BLaER1 (cell line): ENCODE measurements around the gene SPRY4.
"Not testable (repeated sequence)": the region's sequence is repeated elsewhere in the genome, so short reads cannot be mapped to it uniquely, and the experiment has no call there.

ENCODE experiments used
- H3K27ac ChIP-seq: shearing (Covaris generic); formaldehyde crosslinking; 2 replicates; pipeline ENCODE4 v1.8.1; 2022
- H3K27me3 ChIP-seq: shearing (Covaris generic); formaldehyde crosslinking; 2 replicates; pipeline ENCODE4 v1.8.1; 2022
- H3K36me3 ChIP-seq: shearing (Covaris generic); formaldehyde crosslinking; 2 replicates; pipeline ENCODE4 v1.8.1; 2022
- H3K4me1 ChIP-seq: shearing (Covaris generic); formaldehyde crosslinking; 2 replicates; pipeline ENCODE4 v1.8.1; 2022
- H3K4me2 ChIP-seq: shearing (Covaris generic); formaldehyde crosslinking; 2 replicates; pipeline ENCODE4 v1.8.1; 2022
- H3K4me3 ChIP-seq: shearing (Covaris generic); formaldehyde crosslinking; 2 replicates; pipeline ENCODE4 v1.8.1; 2022
- H3K9ac ChIP-seq: shearing (Covaris generic); formaldehyde crosslinking; 2 replicates; pipeline ENCODE4 v1.8.1; 2022
- H3K9me3 ChIP-seq: shearing (Covaris generic); formaldehyde crosslinking; 2 replicates; pipeline ENCODE4 v1.8.1; 2022
- H4K20me1 ChIP-seq: shearing (Covaris generic); formaldehyde crosslinking; 2 replicates; pipeline ENCODE4 v1.8.1; 2022
- Cebpa-rat ChIP-seq: shearing (Covaris generic); IDR thresholded peaks from 2 replicates; pipeline ENCODE4 v1.8.1; 2022

Gene SPRY4

DNA sequence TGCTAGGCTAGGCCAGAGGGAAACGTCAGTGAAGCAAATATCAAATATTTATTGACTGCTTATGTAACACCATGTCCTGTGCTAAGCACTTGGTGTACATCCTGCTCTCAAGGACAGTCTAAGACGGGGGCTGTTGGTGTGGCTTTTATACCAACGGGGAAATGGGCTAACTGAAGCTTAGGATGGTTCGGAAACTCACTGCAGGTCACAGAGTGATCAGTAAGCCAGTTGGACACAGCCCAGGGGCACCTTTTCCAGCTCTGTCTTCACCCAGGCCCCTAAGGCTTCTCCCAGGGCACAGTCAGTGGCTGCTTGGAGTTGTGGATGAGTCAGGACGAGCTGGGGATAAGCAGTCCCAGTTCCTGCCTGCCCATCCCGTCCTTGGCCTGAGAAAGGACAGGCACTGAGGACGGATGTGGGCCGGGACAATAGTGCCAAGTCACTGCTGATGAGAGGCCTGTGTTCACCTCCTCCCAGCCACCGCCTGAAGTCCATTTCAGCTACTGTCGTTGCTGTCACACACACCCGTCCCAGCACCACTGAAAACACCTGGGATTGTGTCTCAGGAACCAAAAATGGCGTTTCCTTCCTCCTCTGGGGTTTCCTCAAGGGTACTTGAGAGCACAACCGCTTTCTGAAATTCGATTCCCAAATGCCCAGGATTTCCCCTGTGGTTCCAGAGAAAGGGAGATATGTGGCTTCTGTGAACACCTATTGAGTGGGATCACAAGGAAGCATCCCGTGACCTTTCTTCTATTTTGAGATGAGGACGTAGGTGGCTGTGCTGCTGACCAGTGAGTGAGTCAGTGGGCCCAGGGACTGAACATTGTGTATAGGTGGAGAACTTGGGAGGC lies 17.5 kb upstream of the SPRY4 start:
- peak overlapping the region; percentile 39 for H3K4me2 ChIP-seq
- H3K4me1 ChIP-seq: peaks cover 8% of the 10 kb centered on the region
- no peak for TF ChIP-seq Cebpa-rat
- H4K20me1 ChIP-seq: no peaks in the 10 kb centered on the region
- H3K4me3 ChIP-seq: no peak overlapping the region
- H3K36me3 ChIP-seq: 0 out of 2 replicates have a peak, but pooled peaks cover 6% of the 10 kb centered on the region
- H3K9ac ChIP-seq: no peak overlapping the region
- H3K27ac ChIP-seq: no peak overlapping the region
- H3K27me3 ChIP-seq: no peaks in the 10 kb centered on the region
- peaks cover 84% of the 10 kb centered on the region for H3K9me3 ChIP-seq

GRCh38 chr5:142339781-142340180 lies 15.0 kb upstream of the SPRY4 start:
- Histone ChIP-seq H3K27ac (no peak overlapping the region), H4K20me1 (no peaks in the 10 kb centered on the region), H3K9ac (no peak overlapping the region), H3K4me2 (no peak overlapping the region), H3K4me1 (peaks cover 13% of the 10 kb centered on the region), H3K9me3 (peaks cover 58% of the 10 kb centered on the region), H3K27me3 (no peaks in the 10 kb centered on the region), H3K4me3 (no peak overlapping the region), H3K36me3 (no peaks in the 10 kb centered on the region)
- TF ChIP-seq Cebpa-rat: no peak

GRCh38 chr5:142334538-142334937 lies 9.7 kb upstream of the SPRY4 start:
- Histone ChIP-seq H3K9ac (no peak overlapping the region), H3K9me3 (peaks cover 11% of the 10 kb centered on the region), H3K27me3 (no peaks in the 10 kb centered on the region), H3K4me1 (peaks cover 5% of the 10 kb centered on the region), H4K20me1 (no peaks in the 10 kb centered on the region), H3K36me3 (no peaks in the 10 kb centered on the region), H3K27ac (no peak overlapping the region), H3K4me3 (no peak overlapping the region), H3K4me2 (no peak overlapping the region)
- TF ChIP-seq Cebpa-rat: no peak

DNA sequence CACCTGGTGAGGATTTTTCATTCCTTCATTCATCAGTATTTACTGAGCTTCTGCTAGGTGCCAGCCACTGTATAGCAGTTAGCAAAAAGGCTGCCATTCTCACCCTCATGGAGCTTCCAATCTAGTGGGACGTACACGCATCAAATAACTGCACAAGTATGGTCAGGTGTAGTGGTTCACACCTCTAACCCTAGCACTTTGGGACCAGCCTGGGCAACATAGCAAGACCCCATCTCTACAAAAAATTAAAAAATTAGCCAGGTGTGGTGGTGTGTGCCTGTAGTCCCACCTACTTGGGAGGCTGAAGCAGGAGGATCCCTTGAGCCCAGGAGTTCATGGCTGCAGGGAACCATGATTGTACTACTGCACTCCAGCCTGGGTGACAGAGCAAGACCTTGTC lies 8.9 kb upstream of the SPRY4 start:
- not testable (repeated sequence) for H3K4me1 ChIP-seq, H3K27me3 ChIP-seq, H3K9ac ChIP-seq, H3K4me3 ChIP-seq, H3K36me3 ChIP-seq, H3K9me3 ChIP-seq, H4K20me1 ChIP-seq, H3K4me2 ChIP-seq, H3K27ac ChIP-seq

DNA sequence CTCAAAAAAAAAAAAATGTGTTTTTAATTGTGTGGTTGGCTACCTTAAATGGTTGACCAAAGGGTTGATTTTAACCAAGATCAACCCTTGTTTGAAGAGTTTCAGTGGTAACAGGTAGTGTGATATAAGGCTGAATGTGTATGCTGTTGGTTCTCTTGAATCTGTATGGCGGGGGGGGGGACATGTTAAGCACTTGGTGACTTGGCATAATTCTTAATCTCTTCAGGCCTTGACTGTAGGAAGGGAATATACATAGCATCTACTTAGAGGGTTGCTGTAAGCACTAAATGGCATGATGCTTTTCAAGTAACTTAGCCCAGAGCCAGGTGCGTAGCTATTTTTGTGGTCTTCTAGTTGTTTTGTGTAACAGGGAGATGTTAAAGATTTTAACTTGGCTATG lies 5.6 kb upstream of the SPRY4 start:
- TF ChIP-seq Cebpa-rat: no peak
- no peak overlapping the region for H3K27ac ChIP-seq
- H3K4me2 ChIP-seq: no peak overlapping the region
- H3K4me1 ChIP-seq: peaks cover 27% of the 10 kb centered on the region
- no peaks in the 10 kb centered on the region for H4K20me1 ChIP-seq
- H3K9ac ChIP-seq: no peak overlapping the region
- no peaks in the 10 kb centered on the region for H3K27me3 ChIP-seq
- H3K9me3 ChIP-seq: no peaks in the 10 kb centered on the region
- no peaks in the 10 kb centered on the region for H3K36me3 ChIP-seq
- no peak overlapping the region for H3K4me3 ChIP-seq

DNA sequence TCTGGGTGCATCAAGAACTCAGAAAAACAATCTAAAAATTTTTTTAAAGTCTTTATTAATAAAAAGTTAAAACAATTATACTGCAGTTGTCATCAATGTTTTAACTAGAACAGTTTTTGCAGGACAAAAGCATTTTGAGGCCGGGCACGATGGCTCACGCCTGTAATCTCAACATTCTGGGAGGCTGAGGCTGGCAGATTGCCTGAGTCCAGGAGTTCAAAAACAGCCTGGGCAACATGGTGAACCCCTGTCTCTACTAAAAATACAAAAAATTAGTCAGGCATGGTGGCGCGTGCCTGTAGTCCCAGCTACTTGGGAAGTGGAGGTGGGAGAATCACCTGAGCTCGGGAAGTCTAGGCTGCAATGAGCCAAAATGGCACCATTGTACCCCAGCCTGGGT lies 5.2 kb upstream of the SPRY4 start:
- no peak for TF ChIP-seq Cebpa-rat
- no peak overlapping the region for H3K4me2 ChIP-seq
- H3K9ac ChIP-seq: no peak overlapping the region
- no peak overlapping the region for H3K27ac ChIP-seq
- no peaks in the 10 kb centered on the region for H3K9me3 ChIP-seq
- no peaks in the 10 kb centered on the region for H3K27me3 ChIP-seq
- no peaks in the 10 kb centered on the region for H3K36me3 ChIP-seq
- H3K4me3 ChIP-seq: no peak overlapping the region
- H4K20me1 ChIP-seq: no peaks in the 10 kb centered on the region
- H3K4me1 ChIP-seq: peaks cover 30% of the 10 kb centered on the region

DNA sequence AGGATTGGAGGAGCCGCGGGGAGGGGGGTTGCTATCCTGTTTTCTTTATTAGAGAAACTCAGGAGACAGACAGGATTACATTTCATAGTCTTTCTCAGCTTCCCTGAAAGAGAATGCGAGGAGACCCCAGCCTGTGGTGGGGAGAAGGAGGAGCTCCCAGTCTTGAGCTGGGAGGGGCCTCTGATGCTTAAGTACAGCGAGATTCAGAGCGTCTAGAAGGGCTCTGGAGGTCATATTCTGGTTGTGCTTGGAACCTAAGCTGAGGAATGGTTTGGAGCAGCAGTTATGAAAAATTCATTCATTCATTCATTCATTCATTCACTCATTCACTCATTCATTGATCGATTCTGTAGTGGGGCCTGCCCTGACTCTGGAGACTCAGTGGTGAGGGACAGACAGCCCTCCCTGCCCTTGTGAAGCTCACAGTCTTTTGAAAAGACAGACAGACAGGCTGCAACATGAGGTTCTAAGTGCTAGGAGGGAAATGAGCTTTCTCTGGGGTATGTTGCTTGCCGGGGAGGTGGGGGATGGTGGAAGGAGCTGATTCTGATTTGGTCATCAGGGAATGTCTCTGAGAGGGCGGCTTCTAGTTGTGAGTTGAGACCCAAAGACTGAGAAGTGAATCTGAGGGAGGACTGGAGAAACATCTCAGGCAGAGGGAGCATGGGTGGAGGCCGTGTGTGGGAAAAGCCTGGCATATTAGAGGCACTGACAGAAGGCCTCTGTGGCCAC lies 2.5 kb upstream of the SPRY4 start:
- H3K4me2 ChIP-seq: peak overlapping the region; percentile 94

DNA sequence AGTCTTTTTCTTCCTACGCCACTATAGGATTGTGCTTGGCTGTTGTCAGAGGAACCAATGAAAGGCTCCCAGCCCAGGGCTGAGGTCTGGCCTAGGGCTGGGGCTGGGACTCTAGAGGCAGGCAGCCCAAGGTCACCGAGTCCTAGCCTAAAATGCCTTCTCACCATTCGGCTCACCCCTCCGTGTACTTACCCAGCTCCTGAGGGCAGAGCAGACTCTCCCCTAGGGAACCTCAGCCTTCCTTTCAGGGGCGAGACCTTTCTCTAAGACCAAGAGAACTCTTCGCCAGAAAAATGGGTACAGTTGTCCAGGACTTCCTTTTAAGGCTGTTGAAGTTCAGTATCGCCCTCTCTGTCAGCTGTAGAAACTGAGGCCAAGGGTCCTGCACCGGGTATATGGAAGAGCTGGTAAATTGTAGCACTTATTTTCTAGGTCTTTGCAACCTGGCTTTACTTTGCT lies 1.7 kb upstream of the SPRY4 start:
- Histone ChIP-seq H3K36me3 (no peaks in the 10 kb centered on the region), H3K4me2 (peak overlapping the region; percentile 94), H3K4me3 (peak overlapping the region; percentile 74), H3K4me1 (peaks cover 60% of the 10 kb centered on the region), H3K27me3 (no peaks in the 10 kb centered on the region), H3K27ac (peak overlapping the region; percentile 59; the same call in 1 of the 2 replicates), H3K9ac (peak overlapping the region; percentile 63; the same call in 1 of the 2 replicates), H4K20me1 (no peaks in the 10 kb centered on the region; the same call in 1 of the 2 replicates), H3K9me3 (no peaks in the 10 kb centered on the region)
- TF ChIP-seq Cebpa-rat: no peak

More for the DNA sequence above, 2.5 kb upstream of the SPRY4 start:
- Histone ChIP-seq H3K9me3 (no peaks in the 10 kb centered on the region), H3K36me3 (no peaks in the 10 kb centered on the region), H3K9ac (no peak overlapping the region), H4K20me1 (no peaks in the 10 kb centered on the region; the same call in 1 of the 2 replicates), H3K27ac (no peak overlapping the region), H3K4me1 (peaks cover 52% of the 10 kb centered on the region), H3K27me3 (no peaks in the 10 kb centered on the region), H3K4me3 (no peak overlapping the region)
- no peak for TF ChIP-seq Cebpa-rat

DNA sequence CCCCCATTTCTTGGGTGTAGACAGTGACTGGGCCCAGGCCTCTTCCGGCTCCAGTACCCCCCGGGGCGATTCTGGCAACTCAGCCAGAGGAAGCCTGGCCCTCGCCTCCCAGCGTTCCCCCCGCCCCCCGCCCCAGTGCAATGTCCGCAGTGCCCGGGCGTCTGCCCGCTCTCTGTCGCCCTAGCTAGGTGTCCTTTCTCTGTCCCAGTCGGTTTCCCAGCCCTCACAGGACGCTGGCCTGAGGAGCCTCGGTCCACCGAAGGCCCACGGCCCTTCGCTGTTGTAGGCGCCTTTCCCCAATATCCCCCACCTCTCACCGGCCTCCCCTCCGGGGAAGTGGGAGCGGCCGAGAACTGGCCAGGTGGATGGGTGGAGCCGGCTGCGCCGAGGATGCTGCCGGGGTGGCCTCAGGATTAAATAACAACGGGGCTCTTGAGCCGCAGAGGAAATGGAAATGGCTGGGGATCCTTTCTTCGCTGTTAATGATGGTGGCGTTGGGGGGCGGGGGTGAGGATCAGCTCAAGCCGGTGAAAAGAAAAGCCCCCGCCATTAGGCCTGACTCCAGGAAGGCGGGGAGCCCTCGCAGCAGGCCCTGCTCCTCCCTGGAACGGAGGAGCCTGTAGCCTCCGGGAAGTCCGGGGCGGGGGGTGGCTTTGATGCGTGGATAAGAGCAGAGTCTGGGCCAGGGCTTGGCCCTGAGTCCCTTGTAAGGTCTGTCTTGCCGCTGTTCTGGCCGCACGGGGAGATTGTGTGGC lies 1.1 kb upstream of the SPRY4 start:
- Histone ChIP-seq H3K4me2 (peak overlapping the region; percentile 94), H3K27ac (peak overlapping the region; percentile 59), H3K9me3 (no peaks in the 10 kb centered on the region), H3K36me3 (no peaks in the 10 kb centered on the region), H3K4me1 (peaks cover 66% of the 10 kb centered on the region), H3K9ac (peak overlapping the region; percentile 63; the same call in 1 of the 2 replicates), H4K20me1 (no peaks in the 10 kb centered on the region; the same call in 1 of the 2 replicates), H3K27me3 (no peaks in the 10 kb centered on the region), H3K4me3 (peak overlapping the region; percentile 74)
- TF ChIP-seq Cebpa-rat: no peak
